HepG2 (cell line): ENCODE data around the gene TSNAXIP1. TPM values are rescaled to one million over a fixed set of nuclear protein-coding genes. Genes with fewer than 3 reads are reported as not detected.
A peak's percentile ranks its signal among the peaks of the same experiment; 100 is the strongest.

Source experiments
- ASH2L ChIP-seq: fragments of 300-600, 200-600 bp; sonication (generic); IDR thresholded peaks from 2 replicates; pipeline ENCODE4 v1.7.0; 2017; ENCODE audit warnings: low read depth, mild to moderate bottlenecking, moderate library complexity, mixed read lengths, low read length; ENCODE audit not compliant: insufficient read length
- ATF7-NPFF ChIP-seq: sonication (generic); formaldehyde crosslinking; IDR thresholded peaks from 2 replicates; pipeline ENCODE4 v1.8.1; 2023; ENCODE audit warnings: mild to moderate bottlenecking, low read depth, missing genetic modification reagents, moderate library complexity
- CSRNP2 ChIP-seq: sonication (generic); formaldehyde crosslinking; conservative IDR thresholded peaks from 2 replicates; pipeline ENCODE4 v1.8.0; 2022; ENCODE audit warnings: low read depth, missing genetic modification reagents
- ELF1 ChIP-seq: sonication (generic); formaldehyde crosslinking; IDR thresholded peaks from 2 replicates; pipeline ENCODE4 v1.4.0; 2020; ENCODE audit warnings: missing genetic modification reagents
- HNRNPH1 ChIP-seq: fragments of 200-400 bp; formaldehyde crosslinking; optimal IDR thresholded peaks from 2 replicates; pipeline ENCODE3; 2017; ENCODE audit warnings: mild to moderate bottlenecking, low read depth, low read length
- MATR3 ChIP-seq: sonication (generic); formaldehyde crosslinking; IDR thresholded peaks from 2 replicates; pipeline ENCODE4 v1.4.0; 2020; ENCODE audit warnings: missing genetic modification reagents
- NFIC ChIP-seq: IDR thresholded peaks from 2 replicates; pipeline ENCODE4 v1.6.1; 2012; ENCODE audit warnings: mild to moderate bottlenecking, low read length, inconsistent platforms
- PRMT3 ChIP-seq: sonication (generic); formaldehyde crosslinking; IDR thresholded peaks from 2 replicates; pipeline ENCODE4 v1.8.1; 2022; ENCODE audit warnings: low read depth, mild to moderate bottlenecking, moderate library complexity, missing genetic modification reagents, borderline replicate concordance
- RORA ChIP-seq: sonication (generic); formaldehyde crosslinking; IDR thresholded peaks from 2 replicates; pipeline ENCODE4 v1.5.0; 2020; ENCODE audit warnings: mild to moderate bottlenecking, missing genetic modification reagents, moderate library complexity
- ZBTB4 ChIP-seq: sonication (generic); formaldehyde crosslinking; IDR thresholded peaks from 2 replicates; pipeline ENCODE4 v1.4.0; 2020; ENCODE audit warnings: missing genetic modification reagents, mild to moderate bottlenecking, borderline replicate concordance
- ZMAT3 ChIP-seq: sonication (generic); formaldehyde crosslinking; conservative IDR thresholded peaks from 2 replicates; pipeline ENCODE4 v1.7.0; 2021; ENCODE audit warnings: missing genetic modification reagents
- ZNF260 ChIP-seq: sonication (generic); formaldehyde crosslinking; IDR thresholded peaks from 2 replicates; pipeline ENCODE4 v1.4.0; 2020; ENCODE audit warnings: missing genetic modification reagents, low read depth, mild to moderate bottlenecking, borderline replicate concordance
- ZNF484 ChIP-seq: sonication (generic); formaldehyde crosslinking; IDR thresholded peaks from 2 replicates; pipeline ENCODE4 v1.5.1; 2020; ENCODE audit warnings: mild to moderate bottlenecking, low read depth, missing genetic modification reagents, borderline replicate concordance
- ZNF629 ChIP-seq: sonication (generic); formaldehyde crosslinking; conservative IDR thresholded peaks from 2 replicates; pipeline ENCODE4 v1.5.0; 2020; ENCODE audit warnings: missing genetic modification reagents
- ZNF674 ChIP-seq: sonication (generic); formaldehyde crosslinking; IDR thresholded peaks from 2 replicates; pipeline ENCODE4 v1.5.0; 2020; ENCODE audit warnings: low read depth, mild to moderate bottlenecking, missing genetic modification reagents
- polyA plus RNA-seq, 8 experiments: library from polyadenylated mRNA; depleted of rRNA in 3 of 8; stranded (reverse) in 7 of 8; unstranded in 1 of 8; fragments of >200 nt; fragmentation: Illumina TruSeq in 4 of 8; extraction: Trizol in 4 of 8; gene quantifications; 2 replicates each; pipeline versions ENCODE4 v1.2.1 to v1.2.3, GENCODE V29; 2011 to 2016; ENCODE audit warnings: low read depth in 4 of 8, missing spikeins in 1 of 8, mixed read lengths in 1 of 8; ENCODE audit not compliant: insufficient read depth in 1 of 8
- total RNA-seq, 5 experiments: library from RNA; depleted of rRNA; stranded (reverse); fragments of >200 nt; fragmentation: Illumina TruSeq; extraction: Trizol; gene quantifications; 2 replicates each; pipeline ENCODE4 v1.2.3, GENCODE V29; 2016; ENCODE audit warnings: low read depth in 1 of 5
- TF ChIP-seq, protein P1 (sequence below): sonication (generic); formaldehyde crosslinking; IDR thresholded peaks from 2 replicates; pipeline ENCODE4 v1.5.0; 2020; ENCODE audit warnings: mild to moderate bottlenecking, missing genetic modification reagents, borderline replicate concordance

Gene TSNAXIP1
- total and polyA plus RNA-seq, 2 of the 13 experiments (the other 11 are each of a cell fraction or from before 2014, with no cell fraction given), result 0.37 to 0.86 TPM

GRCh38 chr16:67841816-67842508 lies 35.3 kb downstream of the TSNAXIP1 start, which contains the start of gene THAP11 (continued):
- TF ChIP-seq, protein P1, sequence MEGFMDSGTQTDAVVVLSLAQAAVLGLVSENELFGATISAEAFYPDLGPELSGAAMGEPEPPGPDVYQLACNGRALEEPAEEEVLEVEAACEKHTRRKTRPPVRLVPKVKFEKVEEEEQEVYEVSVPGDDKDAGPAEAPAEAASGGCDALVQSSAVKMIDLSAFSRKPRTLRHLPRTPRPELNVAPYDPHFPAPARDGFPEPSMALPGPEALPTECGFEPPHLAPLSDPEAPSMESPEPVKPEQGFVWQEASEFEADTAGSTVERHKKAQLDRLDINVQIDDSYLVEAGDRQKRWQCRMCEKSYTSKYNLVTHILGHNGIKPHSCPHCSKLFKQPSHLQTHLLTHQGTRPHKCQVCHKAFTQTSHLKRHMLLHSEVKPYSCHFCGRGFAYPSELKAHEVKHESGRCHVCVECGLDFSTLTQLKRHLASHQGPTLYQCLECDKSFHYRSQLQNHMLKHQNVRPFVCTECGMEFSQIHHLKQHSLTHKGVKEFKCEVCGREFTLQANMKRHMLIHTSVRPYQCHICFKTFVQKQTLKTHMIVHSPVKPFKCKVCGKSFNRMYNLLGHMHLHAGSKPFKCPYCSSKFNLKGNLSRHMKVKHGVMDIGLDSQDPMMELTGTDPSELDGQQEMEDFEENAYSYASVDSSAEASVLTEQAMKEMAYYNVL, result no peak
- no peak for TF ChIP-seq HNRNPH1
- TF ChIP-seq ELF1 (CRISPR knock-in tag), result peak; percentile 90
- no peak for TF ChIP-seq RORA (CRISPR knock-in tag)
- TF ChIP-seq ZNF674 (CRISPR knock-in tag), result 0 out of 2 replicates have a peak, but pooled peaks have one; percentile 72
- no peak for TF ChIP-seq ZNF260 (CRISPR knock-in tag)
- peak; percentile 12; the same call in 1 of the 2 replicates for TF ChIP-seq ATF7-NPFF (CRISPR knock-in tag)
- TF ChIP-seq CSRNP2 (CRISPR knock-in tag), result no peak
- TF ChIP-seq PRMT3, result no peak; the same call in 1 of the 2 replicates
- no peak for TF ChIP-seq ZNF484 (CRISPR knock-in tag)
- TF ChIP-seq MATR3 (CRISPR knock-in tag), result 0 out of 2 replicates have a peak, but pooled peaks have one; percentile 15
- peak; percentile 86 for TF ChIP-seq ASH2L
- peak; percentile 67; the same call in 1 of the 2 replicates for TF ChIP-seq ZMAT3 (CRISPR knock-in tag)
- no peak for TF ChIP-seq ZNF629 (CRISPR knock-in tag)
- TF ChIP-seq ZBTB4 (CRISPR knock-in tag), result no peak; the same call in 1 of the 2 replicates
- TF ChIP-seq NFIC, result no peak
